ENCODE measurements around the gene NXNL1. TPM values are rescaled to one million over a fixed set of nuclear protein-coding genes. Genes with fewer than 3 reads are reported as not detected.

The NXNL1 gene
- total and polyA plus RNA-seq, 2 experiments from 2014 or later, result not detected

DNA sequence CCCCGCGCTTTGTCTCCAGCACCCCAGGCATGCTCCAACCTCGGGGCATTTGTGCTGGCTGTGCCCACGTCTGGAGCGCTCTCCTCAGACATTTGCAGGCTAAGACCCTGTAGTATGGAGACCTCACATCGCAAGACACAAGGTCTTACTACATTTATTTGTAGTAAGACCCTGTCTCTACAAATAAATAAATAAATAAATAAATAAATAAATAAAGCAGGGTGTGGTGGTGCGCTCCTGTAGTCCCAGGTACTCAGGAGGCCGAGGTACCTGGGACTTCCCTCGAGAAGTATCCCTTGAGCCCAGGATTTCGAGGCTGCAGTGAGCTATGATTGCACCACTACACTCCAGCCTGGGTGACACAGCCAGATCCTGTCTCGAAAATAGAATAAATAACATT lies 4.6 kb downstream of the NXNL1 start:
- DNase-seq, result no peak
- Histone ChIP-seq H3K79me2 (ENCODE audit: insufficient read depth) (no peaks in the 10 kb centered on the region), H3K9me2 (ENCODE audit: insufficient read depth) (no peaks in the 10 kb centered on the region), H3K4me3 (no peak overlapping the region), H3K9ac (no peak overlapping the region), H3K9me3 (ENCODE audit: low read depth) (no peaks in the 10 kb centered on the region), H3K4me1 (ENCODE audit: insufficient read depth) (no peaks in the 10 kb centered on the region), H3K27me3 (replicated peaks; ENCODE audit: insufficient read depth) (peaks cover 16% of the 10 kb centered on the region; the same call in 1 of the 2 replicates), H4K20me1 (ENCODE audit: insufficient read depth) (no peaks in the 10 kb centered on the region), H3K4me2 (ENCODE audit: unreplicated experiment) (no peak overlapping the region), H3K27ac (no peak overlapping the region), H3F3A (ENCODE audit: insufficient read depth) (no peaks in the 10 kb centered on the region), H2AFZ (no peak overlapping the region), H3K36me3 (ENCODE audit: low read depth) (no peaks in the 10 kb centered on the region)
- in situ Hi-C loops (cut with MboI), result no loop called here
- TF ChIP-seq EZH2phosphoT487 (IDR thresholded peaks at IDR 0.05; ENCODE audit: insufficient read depth, low read depth), result no peak
- no peak for TF ChIP-seq EZH2 (IDR thresholded peaks at IDR 0.05; ENCODE audit: insufficient read depth, poor library complexity, severe bottlenecking)
- WGBS, 2 experiments (ENCODE audit: low coverage in 1 of 2, low lambda C conversion rate in 2 of 2, missing lambda C conversion rate in 2 of 2), result 59 to 61% methylated on average over 11 of the region's 11 CpGs

DNA sequence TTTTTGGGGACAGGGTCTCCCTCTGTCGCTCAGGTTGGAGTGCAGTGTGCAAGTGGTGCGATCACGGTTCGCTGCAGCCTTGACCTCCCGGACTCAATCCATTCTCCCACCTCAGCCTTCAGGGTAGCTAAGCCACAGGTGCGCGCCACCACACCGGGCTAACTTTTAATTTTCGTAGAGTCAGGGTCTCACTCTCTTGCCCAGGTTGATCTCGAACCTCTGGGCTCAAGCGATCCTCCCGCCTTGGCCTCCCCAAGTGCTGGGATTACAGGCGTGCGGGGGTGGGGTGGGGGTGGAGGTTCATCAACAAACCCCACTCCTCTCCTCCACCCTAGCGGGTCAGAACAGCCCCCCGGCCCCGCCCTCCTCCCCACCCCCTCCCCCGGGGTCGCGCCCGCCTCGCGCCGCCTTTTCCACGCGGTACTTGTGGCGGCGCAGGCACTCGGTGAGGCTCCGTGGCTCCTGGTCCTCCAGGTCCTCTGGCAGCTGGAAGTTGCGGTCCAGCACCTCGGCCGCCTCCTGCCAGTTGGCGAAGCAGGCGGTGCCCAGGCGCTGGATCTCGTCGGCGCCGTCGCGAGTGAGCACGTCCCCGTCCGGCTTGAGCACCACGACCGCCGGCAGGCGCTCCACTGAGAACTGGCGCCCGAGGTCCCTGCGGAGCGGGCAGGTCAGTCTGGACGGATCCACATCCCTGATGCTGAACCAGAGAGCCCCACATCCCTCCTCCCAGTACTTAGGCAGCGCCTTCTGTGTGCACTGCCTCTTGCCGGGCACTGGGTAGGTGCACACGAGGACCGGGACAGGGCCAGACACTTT lies 5.2 kb downstream of the NXNL1 start:
- Histone ChIP-seq H3K9me2 (ENCODE audit: insufficient read depth) (no peaks in the 10 kb centered on the region), H3K4me1 (ENCODE audit: insufficient read depth) (no peaks in the 10 kb centered on the region), H3K79me2 (ENCODE audit: insufficient read depth) (no peaks in the 10 kb centered on the region), H3K4me3 (no peak overlapping the region), H3K9me3 (ENCODE audit: low read depth) (no peaks in the 10 kb centered on the region), H2AFZ (no peak overlapping the region), H3K9ac (no peak overlapping the region), H3K27me3 (replicated peaks; ENCODE audit: insufficient read depth) (peaks cover 16% of the 10 kb centered on the region; the same call in 1 of the 2 replicates), H3K36me3 (ENCODE audit: low read depth) (no peaks in the 10 kb centered on the region), H3F3A (ENCODE audit: insufficient read depth) (no peaks in the 10 kb centered on the region), H3K4me2 (ENCODE audit: unreplicated experiment) (no peak overlapping the region), H3K27ac (no peak overlapping the region), H4K20me1 (ENCODE audit: insufficient read depth) (no peaks in the 10 kb centered on the region)
- no peak for TF ChIP-seq EZH2 (IDR thresholded peaks at IDR 0.05; ENCODE audit: insufficient read depth, poor library complexity, severe bottlenecking)
- peak; percentile 31 for DNase-seq
- in situ Hi-C loops (cut with MboI), result no loop called here
- WGBS, 2 experiments (ENCODE audit: low coverage in 1 of 2, low lambda C conversion rate in 2 of 2, missing lambda C conversion rate in 2 of 2), result 23 to 25% methylated on average over 23 to 58 of the region's 58 CpGs

DNA sequence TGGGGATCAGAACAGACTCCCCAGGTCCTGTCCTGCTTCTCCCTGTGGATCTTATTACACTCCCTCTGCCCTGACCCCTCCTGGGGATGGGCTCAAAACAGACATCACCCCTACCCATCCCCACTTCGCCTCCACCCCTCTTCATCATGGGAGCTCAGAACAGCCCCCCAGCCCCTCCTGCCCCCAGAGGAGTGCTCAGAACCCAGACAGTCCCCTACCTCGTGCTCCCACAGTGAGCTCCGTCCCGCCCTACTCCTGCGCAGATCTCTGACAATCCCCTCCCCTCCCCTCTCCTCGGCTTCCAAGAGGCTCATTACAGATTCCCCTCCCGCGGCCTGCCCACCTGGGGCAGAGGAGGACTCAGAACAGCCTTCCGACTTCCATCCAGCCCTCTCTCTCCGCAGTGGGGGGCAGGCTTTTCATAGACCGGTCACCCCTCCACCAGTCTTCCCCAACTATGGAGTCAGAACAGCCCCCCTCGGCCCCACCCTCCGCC lies 6.1 kb downstream of the NXNL1 start:
- H2AFZ ChIP-seq, result no peak overlapping the region
- H3K27ac ChIP-seq, result no peak overlapping the region
- H3K79me2 ChIP-seq (ENCODE audit: insufficient read depth), result no peaks in the 10 kb centered on the region
- peaks cover 16% of the 10 kb centered on the region; the same call in 1 of the 2 replicates for H3K27me3 ChIP-seq (replicated peaks; ENCODE audit: insufficient read depth)
- no peak overlapping the region for H3K4me2 ChIP-seq (ENCODE audit: unreplicated experiment)
- H3K4me3 ChIP-seq, result no peak overlapping the region
- no peaks in the 10 kb centered on the region for H3F3A ChIP-seq (ENCODE audit: insufficient read depth)
- H3K9me2 ChIP-seq (ENCODE audit: insufficient read depth), result no peaks in the 10 kb centered on the region
- DNase-seq, result no peak
- no peak overlapping the region for H3K9ac ChIP-seq
- in situ Hi-C loops (cut with MboI), result no loop called here
- no peaks in the 10 kb centered on the region for H4K20me1 ChIP-seq (ENCODE audit: insufficient read depth)
- TF ChIP-seq EZH2phosphoT487 (IDR thresholded peaks at IDR 0.05; ENCODE audit: insufficient read depth, low read depth), result no peak
- TF ChIP-seq EZH2 (IDR thresholded peaks at IDR 0.05; ENCODE audit: insufficient read depth, poor library complexity, severe bottlenecking), result no peak
- WGBS, 2 experiments (ENCODE audit: low coverage in 1 of 2, low lambda C conversion rate in 2 of 2, missing lambda C conversion rate in 2 of 2), result 2 to 4% methylated on average over 7 to 13 of the region's 13 CpGs
- H3K4me1 ChIP-seq (ENCODE audit: insufficient read depth), result no peaks in the 10 kb centered on the region
- no peaks in the 10 kb centered on the region for H3K9me3 ChIP-seq (ENCODE audit: low read depth)
- H3K36me3 ChIP-seq (ENCODE audit: low read depth), result no peaks in the 10 kb centered on the region

DNA sequence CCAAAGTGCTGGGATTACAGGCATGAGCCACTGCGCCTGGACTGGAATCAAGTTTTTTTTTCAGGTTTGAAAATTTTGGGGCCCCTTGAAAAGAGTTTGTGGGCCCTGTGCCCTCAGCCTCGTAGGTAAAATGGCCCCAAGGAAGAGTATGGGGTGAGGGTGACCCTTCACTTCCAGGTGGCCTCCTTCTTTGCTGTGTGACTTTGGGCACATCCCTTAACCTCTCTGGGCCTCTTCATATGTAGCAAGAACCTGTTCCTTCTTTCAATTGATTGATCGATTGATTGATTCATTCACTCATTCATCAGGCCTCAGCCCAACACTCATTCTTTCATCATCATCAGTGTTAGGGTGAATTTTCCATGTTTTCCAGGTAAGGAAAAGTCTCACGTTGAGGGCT lies 8.9 kb downstream of the NXNL1 start:
- H3K36me3 ChIP-seq (ENCODE audit: low read depth), result no peaks in the 10 kb centered on the region
- no peak overlapping the region for H3K27ac ChIP-seq
- H3K9ac ChIP-seq, result no peak overlapping the region
- no peaks in the 10 kb centered on the region for H3K9me2 ChIP-seq (ENCODE audit: insufficient read depth)
- no peaks in the 10 kb centered on the region for H3F3A ChIP-seq (ENCODE audit: insufficient read depth)
- H3K27me3 ChIP-seq (replicated peaks; ENCODE audit: insufficient read depth), result peaks cover 16% of the 10 kb centered on the region; the same call in 1 of the 2 replicates
- WGBS, 2 experiments (ENCODE audit: low coverage in 1 of 2, low lambda C conversion rate in 2 of 2, missing lambda C conversion rate in 2 of 2), result 66 to 70% methylated on average over 4 of the region's 4 CpGs
- no peaks in the 10 kb centered on the region for H3K4me1 ChIP-seq (ENCODE audit: insufficient read depth)
- H2AFZ ChIP-seq, result no peak overlapping the region
- no peak overlapping the region for H3K4me3 ChIP-seq
- no peaks in the 10 kb centered on the region for H4K20me1 ChIP-seq (ENCODE audit: insufficient read depth)
- no peak overlapping the region for H3K4me2 ChIP-seq (ENCODE audit: unreplicated experiment)
- TF ChIP-seq EZH2phosphoT487 (IDR thresholded peaks at IDR 0.05; ENCODE audit: insufficient read depth, low read depth), result no peak
- TF ChIP-seq EZH2 (IDR thresholded peaks at IDR 0.05; ENCODE audit: insufficient read depth, poor library complexity, severe bottlenecking), result no peak
- H3K79me2 ChIP-seq (ENCODE audit: insufficient read depth), result no peaks in the 10 kb centered on the region
- no peaks in the 10 kb centered on the region for H3K9me3 ChIP-seq (ENCODE audit: low read depth)
- no peak for DNase-seq
- in situ Hi-C loops (cut with MboI), result no loop called here

Data from GM23248 (cell line).